NCI-H146 treated with DMSO at 0.1 percent for 48 hours (cell line): ENCODE results near the gene ITSN1.
"Not testable (repeated sequence)": the region's sequence is repeated elsewhere in the genome, so short reads cannot be mapped to it uniquely, and the experiment has no call there.

Source experiments
- DNase-seq: peaks from one replicate; lab custom pipeline; 2025; ENCODE audit not compliant: unreplicated experiment; lab: John Stamatoyannopoulos, UW

The ITSN1 gene

GRCh38 chr21:33763582-33763899, 121.2 kb downstream of the ITSN1 start:
- DNase-seq: no peak

DNA sequence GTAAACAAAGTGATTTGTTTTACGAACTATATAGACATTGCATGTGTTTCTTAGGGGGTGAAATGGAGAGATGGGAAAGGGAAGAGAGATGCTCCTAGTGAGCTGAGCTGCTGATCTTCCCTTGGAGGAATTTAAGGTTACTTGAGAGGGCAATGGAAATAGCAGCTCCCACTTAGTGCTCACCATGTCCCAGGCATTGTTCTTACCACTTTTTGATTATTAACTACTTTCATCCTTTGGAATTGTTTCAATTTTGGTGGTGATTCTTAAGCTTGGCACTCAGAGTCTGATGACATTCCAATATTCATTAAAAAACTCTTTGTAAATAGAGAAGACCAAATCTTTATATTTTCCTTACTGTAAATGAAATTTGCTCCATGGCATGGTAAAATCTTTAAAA, 124.9 kb downstream of the ITSN1 start:
- DNase-seq: no peak

- no peak for DNase-seq
Observed at GRCh38 chr21:33767960-33768359, 125.7 kb downstream of the ITSN1 start.

DNA sequence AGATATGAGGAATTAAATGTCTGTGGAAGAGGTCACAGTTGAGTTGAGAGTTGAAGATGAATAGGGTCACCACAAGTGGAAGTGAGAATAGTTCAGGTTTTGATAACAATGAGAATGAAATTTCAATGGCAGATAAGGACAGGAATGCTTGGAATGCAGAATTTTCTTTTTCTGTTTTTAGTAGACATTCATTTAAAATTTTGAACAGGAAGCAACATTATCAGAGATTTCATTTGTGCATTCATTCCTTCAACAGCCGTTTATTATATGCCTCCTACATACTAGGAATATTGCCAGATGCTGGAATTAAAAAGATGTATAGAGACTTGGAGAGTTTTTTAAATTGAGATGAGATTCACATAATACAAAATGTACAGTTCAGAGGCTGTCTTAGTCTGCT, 126.8 kb downstream of the ITSN1 start:
- DNase-seq: no peak

- no peak for DNase-seq
Observed at GRCh38 chr21:33770542-33770941, 128.2 kb downstream of the ITSN1 start.

GRCh38 chr21:33771976-33772375, 129.7 kb downstream of the ITSN1 start:
- DNase-seq: no peak

GRCh38 chr21:33774551-33774950, 132.2 kb downstream of the ITSN1 start:
- no peak for DNase-seq

DNA sequence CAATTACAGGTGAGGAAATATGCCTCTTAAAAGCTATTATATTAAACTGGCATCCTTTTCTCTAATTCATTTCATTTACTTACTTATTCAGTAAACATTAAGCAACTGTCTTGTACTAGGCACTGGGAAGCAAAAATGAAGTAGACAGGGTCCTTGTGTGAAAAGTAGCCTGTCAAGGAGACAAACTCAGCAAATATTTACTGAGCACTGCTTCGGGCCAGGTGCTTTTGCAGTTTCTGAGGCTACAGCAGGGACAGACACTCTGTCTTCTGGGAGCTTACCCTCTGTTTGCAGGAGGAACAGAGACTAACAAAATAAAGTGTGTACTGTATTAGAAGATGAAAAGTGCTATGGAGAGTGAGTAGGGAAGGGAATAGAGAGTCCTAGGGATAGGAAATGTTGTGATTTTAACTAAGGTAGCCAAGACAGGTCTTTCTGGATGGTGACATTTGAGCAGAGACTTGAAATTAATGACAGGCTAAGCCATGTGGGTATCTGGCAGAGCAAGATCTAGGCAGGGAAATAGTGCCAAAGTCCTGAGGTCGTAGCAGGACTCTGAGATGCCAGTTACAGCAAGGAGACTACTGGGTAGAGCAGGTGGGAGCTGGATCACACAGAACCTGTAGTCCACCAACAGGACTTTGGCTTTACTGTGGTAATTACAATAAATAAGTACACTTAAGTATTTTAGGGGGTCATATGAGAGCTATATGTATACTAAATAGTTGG, 133.0 kb downstream of the ITSN1 start:
- DNase-seq: no peak

DNA sequence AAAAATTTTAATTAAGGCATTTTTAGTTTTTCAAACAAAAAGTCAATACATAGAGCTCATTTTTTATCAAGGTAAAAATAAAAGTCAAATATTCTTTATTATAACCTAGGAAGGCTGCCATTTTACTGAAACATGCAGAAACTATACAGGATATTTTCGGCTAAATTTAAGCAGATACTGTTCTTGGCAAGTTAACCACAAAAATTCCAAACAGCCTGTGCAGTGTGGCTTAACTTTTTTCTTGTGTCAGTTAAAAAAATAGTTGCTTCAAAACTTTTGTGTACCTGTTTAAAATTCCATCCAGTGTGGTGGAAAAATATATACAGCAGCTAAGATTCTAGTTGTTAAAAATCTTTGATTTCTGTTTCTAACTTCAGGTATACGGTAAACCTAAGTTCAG, 138.3 kb downstream of the ITSN1 start:
- DNase-seq: no peak

DNA sequence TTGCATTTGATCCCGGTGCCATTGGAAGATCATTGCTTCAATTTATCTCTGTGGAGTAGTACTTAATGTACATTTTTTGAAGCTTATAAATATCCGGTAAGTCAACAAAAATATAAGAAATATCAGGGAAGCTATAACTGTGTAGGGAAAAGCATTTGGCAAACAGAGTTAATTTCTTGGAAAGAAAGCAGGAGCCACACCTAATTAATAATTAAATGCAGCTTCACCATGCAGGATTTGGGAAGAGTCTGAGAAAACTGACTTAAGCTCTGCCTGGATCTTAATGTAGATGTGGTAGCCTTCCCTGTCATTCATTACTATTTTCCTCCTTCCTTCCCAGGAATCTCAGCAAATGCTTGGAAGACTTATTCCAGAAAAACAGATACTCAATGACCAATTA, 138.8 kb downstream of the ITSN1 start:
- DNase-seq: no peak

DNA sequence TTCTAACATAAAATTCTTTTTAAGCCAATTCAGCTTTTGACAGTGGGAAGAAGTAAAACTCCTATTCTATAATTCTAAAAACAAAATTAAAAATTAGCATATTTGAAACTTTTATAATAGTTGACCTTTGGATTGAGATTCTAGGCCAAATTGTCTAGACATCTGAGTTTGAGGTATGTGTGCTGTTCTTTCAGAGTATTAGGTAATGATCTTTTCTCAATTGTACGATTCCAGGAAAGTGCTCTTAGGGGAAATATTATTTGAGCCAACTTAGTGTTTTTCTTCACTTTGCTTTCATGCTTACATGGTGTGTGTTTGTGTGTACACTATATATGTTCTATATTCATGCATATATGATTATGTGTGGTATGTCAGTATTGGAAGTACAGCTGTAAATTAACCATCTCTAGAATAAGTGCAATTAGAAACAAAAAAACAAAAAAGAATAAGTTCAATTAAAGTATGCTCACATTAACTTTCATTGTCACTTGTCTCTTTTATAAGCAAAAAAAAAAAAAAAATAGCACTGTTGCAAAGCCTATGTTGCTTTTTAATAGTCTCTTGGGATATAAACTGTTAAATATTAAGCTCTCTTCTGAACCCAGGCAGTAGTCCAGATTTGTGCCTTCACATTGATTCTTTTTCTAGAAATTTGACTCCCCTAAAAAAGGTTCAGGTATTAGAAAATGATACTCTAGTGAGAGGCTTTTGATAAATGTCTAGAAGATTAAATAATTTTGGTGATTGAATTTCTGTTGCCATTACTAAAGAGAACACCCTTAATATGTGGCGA, 141.1 kb downstream of the ITSN1 start:
- DNase-seq: no peak

GRCh38 chr21:33787431-33787830, 145.1 kb downstream of the ITSN1 start:
- no peak for DNase-seq

GRCh38 chr21:33788438-33788837, 146.1 kb downstream of the ITSN1 start:
- not testable (repeated sequence) for DNase-seq

GRCh38 chr21:33789697-33790096, 147.4 kb downstream of the ITSN1 start:
- no peak for DNase-seq

DNA sequence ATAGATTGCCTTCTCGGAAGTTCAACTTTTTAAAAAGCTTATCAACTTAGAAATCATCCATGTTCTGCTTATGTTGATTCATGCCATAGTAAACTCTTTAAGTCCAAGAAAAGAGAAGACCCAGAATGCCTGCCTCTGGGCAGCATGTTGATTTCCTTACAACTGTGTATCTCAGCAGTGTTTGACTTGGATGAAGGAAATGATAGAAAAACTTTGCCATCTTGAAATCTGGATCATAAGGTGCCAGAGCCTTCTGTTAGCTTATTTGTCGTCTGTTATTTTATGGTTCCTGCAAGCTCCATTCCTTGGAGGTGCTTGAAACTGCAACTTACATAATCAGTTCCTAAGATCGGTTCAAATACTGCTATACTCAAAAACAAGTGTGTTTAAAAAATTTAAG, 148.8 kb downstream of the ITSN1 start:
- no peak for DNase-seq

- no peak for DNase-seq
Observed at GRCh38 chr21:33794596-33794995, 152.3 kb downstream of the ITSN1 start.

- DNase-seq: no peak
Observed at GRCh38 chr21:33797565-33797964, 155.3 kb downstream of the ITSN1 start.

GRCh38 chr21:33799378-33800090, 157.2 kb downstream of the ITSN1 start:
- no peak for DNase-seq

GRCh38 chr21:33800753-33801423, 158.6 kb downstream of the ITSN1 start:
- no peak for DNase-seq

DNA sequence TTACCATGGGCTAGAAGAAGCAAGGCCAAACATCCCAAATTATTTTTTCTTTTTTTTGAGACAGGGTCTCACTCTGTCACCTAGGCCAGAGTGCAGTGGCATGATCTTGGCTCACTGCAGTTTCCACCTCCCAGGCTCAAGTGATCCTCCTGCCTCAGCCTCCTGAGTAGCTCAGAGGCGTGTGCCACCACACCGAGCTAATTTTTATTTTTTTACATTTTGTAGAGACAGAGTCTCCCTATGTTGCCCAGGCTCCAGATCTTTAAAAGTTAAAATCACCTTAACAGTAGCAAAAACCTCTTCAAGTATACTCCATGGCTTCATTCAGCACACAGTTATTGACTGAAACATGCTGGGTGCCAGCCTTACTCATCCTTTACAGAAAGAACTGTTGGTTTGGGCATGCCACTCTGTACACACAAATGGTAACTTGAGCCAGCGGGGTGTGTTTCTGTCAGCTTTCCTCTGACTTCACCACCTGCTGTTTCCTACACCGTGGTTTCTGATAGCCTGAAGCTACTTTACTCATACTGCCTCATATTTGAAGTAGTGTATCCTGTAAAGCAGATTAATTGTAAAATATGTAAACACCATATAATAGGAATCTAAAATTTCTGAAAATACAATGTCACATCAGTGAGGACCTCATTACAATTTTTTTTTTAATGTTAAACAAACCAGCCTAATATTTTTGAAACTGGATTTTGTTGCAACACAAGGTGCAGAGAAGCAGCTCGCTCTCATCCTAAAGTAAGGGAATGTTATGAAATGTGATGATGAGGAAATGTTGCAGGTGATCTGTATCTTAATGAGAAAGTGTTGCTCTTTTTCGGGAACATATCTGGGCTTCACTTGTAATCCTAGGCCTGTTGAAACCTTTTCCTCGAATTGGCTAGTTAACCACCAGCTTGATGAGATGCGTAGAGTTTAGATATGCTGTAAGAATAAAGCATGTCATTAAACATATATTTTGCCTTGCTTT, 159.4 kb downstream of the ITSN1 start:
- peak; percentile 84 for DNase-seq
